NK-92 (cell line): ENCODE data around the gene TXNDC8.
"Not testable (repeated sequence)": the region's sequence is repeated elsewhere in the genome, so short reads cannot be mapped to it uniquely, and the experiment has no call there.

Source experiments
- DNase-seq: peaks from one replicate; lab custom pipeline; 2025; ENCODE audit not compliant: unreplicated experiment; lab: John Stamatoyannopoulos, UW

Gene TXNDC8

DNA sequence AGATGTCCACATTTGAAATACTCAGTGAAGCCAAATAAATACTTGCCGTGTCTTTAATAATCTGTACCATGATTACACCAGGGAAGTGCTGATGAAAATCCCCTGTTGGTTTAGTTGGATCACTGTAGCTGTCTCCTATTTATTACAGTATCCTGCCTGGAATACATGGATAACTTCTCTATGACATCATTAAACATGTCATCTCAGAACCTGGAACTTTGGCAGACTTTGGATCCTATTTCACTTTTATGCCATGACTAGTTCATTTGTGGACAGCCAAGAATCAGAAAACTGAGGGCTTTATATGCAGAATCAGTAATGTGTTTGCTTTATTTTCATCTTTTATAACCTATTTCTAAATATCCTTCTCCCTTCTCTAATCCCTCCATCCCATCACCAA lies at the start of gene TXNDC8:
Gene TXNDC8 (minus strand): TSS at position 137 of the 400 bp plus-strand sequence.
- no peak for DNase-seq

DNA sequence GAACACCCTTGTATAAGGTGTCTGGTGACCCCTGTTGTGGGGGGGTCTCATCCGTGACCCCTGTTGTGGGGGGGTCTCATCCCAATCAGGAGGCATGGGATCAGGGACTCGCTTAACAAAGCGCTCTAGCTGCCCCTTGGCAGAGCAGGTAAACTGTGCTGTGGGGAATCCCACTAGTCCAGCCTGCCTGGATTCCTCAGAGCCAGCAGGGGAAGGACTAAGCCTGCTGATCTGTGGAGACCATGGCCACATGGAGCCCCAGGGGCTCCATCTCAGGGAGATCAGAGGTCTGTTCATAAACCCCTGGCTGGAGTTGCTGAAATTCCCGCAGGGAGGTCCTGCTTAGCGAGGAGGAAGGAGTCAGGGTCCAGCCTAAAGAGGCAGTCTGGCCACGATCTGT lies 45.8 kb upstream of the TXNDC8 start:
- DNase-seq, result no peak

DNA sequence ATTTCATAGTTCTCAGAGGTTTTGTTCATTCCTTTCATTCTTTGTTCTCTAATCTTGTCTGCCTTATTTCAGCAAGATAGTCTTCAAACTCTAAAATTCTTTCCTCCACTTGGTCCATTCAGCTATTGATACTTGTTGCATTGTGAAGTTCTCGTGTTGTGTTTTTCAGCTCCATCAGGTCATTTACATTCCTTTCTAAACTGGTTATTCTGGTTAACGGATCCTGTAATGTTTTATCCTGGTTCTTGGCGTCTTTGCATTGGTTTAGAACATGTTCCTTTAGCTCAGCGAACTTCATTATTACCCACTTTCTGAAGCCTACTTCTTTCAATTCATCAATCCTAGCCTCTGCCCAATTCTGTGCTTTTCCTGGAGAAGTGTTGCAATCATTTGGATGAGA lies 45.1 kb upstream of the TXNDC8 start:
- DNase-seq, result no peak

DNA sequence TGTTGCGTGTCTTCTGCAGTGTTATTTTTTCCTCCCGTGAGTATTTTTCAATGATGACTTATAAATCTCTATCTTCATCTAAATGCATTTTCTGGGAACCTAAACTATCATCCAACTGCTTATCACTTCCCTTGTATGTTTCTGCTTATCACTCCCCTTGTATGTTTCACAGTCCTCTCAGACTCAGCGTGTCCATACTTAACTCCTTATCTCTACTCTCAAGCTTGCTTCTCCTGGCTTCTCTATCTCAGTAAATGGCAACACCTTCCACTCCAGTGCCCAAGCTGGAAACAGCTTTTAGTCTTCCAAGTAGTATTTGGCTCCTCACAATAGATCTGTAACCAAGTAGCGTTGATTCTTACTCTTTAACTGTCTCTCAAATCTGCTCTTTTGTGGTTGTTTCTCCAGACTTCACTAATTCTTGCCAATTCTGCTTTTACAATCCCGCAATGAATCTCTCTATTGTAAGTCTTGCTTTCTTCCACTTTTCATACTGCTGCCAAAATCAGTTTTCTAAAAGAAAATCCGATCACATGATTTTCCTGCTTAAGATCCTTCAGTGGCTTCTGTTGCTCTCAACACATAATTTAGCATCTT lies 33.8 kb upstream of the TXNDC8 start:
- no peak for DNase-seq

DNA sequence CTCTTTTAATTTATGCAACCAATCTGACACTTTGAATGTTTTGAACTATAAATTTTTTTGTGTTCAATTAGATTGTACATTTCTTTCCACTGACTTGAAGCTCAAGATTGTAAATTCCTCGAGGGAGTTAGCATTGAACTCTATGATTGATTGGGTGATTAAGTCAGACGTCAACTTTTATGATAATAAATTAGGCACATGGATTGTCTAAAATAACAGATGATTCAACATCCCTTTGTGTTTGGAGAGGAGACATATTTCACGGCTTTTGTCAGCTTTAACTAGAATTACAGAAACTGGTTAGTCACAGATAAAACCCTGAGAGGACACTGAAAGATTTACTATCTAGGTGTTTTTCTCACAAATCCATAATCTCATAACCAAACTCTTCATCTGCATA lies 32.7 kb upstream of the TXNDC8 start:
- DNase-seq, result no peak

DNA sequence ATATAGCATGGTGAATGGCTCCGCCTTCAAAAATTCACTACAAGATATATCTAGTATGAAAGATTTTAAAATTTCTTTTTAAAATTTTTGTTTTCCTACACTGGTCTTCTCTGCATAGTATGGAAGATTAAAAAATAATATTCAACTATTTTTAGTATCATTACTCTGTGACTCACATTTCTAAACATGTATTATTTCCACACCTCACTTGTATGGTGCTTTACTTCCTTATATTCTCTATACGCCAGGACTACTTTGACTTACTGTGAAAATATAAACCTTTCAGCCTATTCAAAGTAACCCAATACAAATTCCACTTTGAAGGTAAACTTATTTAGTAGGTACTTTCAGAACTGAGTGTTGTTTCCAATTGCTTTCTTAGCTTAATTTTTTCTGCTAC lies 26.8 kb upstream of the TXNDC8 start:
- no peak for DNase-seq

DNA sequence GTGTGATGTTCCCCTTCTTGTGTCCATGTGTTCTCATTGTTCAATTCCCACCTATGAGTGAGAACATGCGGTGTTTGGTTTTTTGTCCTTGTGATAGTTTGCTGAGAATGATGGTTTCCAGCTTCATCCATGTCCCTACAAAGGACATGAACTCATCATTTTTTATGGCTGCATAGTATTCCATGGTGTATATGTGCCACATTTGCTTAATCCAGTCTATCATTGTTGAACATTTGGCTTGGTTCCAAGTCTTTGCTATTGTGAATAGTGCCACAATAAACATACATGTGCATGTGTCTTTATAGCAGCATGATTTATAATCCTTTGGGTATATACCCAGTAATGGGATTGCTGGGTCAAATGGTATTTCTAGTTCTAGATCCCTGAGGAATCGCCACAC lies 21.3 kb upstream of the TXNDC8 start:
- not testable (repeated sequence) for DNase-seq

DNA sequence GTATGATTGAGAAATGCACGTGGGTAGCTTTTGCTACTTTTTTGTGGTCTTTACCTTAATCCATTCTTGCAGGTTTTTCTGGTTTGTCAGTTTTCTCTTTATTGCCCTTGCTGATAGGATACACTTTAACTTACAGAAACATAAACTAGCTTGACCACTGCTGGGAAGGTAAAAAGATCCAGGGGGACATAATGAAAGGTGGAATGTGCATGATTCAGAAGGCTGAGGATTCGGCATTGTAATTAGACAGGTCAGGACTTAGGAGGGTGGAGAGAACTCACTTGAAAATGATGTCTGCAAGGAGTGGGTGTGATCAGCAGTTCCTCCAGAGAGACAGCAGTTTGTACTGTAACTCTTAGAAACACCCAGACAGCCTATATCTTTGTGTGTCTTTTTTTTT lies 19.8 kb upstream of the TXNDC8 start:
- DNase-seq, result no peak

DNA sequence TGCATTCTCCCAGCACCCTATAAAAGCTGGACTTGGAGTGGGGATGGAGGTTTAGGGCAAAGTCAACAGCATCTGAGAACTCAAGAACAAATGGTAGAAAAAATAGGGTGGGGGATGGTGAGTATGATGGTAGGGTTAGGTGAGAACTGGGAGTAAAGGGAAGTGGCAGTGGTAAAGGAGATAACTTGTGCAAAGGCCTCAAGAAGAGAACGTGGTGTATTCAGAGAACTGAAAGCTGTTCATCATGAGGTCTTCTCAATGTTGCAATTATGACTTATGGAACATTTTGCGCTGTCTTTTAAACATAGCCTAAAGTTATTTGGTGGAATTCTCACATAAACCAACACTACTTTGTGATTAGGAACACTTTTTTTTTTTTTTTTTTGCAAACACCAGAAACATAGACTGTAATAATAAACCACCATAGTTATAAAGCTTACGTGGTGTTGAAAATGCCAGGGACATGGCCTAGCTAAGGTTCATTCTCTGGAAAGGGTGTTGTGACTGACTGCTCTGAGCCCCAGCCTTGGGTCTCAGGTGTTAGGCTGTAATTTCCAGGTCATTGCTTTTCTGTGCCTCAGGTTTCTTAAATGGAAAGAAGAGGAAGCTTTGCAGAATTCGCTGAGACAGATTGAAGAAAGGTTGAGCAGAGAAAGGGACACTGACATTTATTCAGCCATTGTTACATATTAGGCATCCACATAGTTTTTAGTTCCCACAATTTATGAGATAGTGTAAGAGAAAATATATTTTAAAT lies 19.2 kb upstream of the TXNDC8 start:
- DNase-seq, result no peak

DNA sequence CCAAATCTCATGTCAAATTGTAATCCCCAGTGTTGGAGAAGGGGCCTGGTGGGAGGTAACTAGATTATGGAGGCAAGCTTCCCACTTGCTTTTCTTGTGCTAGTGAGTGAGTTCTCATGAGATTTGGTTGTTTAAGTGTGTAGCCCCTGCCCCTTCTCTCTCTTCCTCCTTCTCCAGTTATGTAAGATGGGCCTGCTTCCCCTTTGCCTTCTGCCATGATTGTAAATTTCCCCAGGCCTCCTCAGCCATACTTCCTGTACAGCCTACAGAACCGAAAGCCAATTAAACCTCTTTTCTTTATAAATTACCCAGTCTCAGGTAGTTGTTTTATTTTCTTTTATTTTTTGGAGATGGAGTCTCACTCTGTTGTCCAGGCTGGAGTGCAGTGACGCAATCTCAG lies 18.2 kb upstream of the TXNDC8 start:
- no peak for DNase-seq

DNA sequence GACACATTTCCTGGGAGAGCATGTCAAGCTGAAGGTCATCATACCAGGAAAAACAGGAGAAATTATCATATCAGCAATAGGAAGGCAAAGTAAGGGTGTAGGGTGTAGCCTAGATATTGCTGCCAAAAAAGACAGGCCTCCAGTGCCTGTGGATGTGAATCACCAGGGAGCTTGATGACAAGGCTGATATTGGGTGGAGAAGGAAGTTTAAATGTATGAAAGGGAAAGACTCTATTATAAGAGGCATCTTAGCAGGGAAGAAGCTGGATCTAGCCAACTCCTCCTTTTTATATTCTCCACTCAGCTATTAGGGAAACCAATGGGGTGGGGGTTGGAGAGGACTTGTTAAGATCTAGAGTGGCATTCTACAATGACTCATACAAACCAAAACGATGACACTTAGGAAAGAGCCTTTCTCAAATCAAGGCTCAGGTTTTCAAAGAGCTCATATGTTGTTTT lies 13.4 kb upstream of the TXNDC8 start:
- no peak for DNase-seq

DNA sequence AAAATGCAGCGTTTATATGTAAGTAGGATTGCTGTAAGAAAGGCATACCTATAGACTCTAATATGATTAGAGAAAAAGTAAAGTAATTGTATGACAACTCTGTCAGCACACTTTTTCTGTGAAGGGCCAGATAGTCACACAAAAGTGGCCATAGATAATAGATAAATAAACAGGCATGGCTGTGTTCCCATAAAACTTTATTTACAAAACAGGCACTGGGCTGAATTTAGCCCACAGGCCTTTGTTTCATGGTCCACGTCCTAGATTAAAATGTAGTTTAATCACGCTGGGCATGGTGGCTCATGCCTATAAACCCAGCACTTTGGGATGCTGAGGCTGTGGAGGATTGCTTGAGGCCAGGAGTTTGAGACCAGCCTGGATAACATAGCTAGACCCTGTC lies 8.7 kb upstream of the TXNDC8 start:
- no peak for DNase-seq

DNA sequence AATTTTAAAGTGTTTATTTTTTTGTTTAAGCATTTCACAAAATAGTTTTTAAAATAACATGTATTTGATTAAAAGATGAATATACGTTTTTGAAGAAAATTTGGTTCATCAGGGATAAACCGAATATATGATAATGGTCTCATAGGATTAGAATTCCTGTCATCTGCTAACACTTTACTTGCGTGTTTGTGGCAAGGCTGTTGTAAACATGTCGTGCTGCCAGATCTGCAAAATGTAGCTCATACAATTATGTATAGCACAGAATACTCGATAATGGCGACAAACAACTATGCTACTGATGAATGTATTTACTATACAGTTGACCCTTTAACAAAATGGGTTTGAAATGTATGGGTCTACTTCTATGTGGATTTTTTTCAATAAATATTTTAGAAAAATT lies 7.2 kb upstream of the TXNDC8 start:
- no peak for DNase-seq

DNA sequence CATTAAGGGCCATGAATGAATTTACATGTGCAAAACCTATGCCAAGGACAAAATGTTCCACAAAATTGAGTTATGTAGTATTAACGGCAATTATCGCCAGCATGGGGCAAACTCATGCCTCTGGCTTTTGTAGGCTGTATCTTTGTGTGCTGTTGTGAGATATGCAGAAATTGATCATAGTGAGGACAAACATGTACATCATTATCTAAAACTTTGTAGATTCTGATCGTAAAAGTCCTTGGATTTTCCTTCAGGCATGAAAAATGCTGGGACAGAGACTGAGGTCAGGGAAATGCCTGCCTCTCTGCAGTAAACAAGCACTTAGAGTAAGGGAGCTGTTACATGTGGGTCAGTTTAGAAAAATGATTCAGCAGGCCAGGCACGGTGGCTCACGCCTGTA lies 5.9 kb upstream of the TXNDC8 start:
- DNase-seq, result no peak

DNA sequence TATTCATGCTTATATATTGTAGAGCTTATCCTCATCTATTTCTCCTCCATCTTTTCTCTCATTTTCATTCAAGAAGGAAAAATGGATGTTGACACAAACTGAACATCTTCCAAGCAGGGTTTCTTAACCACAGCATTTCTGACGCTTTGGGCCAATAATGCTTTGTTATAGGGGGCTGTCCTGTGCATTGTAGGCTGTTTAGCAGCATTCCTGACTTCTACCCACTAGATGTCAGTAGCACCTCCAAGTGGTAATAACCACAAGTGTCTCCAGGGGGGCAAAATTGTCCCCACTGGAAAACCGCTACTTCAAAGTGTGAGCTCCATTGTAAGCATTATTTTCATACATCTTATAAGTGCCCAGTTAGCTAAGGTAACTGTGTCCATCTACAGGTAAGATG lies 2.6 kb upstream of the TXNDC8 start:
- DNase-seq, result no peak

DNA sequence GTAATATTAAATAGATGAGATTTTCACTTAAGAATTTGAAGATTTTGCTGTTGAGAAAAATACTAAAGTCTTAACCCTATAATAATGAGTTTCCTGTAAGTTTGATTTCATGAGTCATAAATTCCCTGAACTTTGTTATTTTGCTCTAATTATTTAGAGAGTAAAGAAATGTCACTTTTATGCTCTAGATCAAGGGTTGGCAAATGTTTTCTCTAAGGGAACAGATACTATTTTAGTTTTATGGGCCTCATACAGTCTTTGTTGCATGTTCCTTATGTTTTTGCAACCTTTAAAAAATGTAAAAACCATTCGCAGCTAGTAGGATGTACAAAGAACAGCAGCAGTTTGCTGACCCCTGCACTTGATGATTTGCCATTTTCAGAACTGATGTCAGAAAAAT lies 480 bp upstream of the TXNDC8 start:
- DNase-seq, result no peak

DNA sequence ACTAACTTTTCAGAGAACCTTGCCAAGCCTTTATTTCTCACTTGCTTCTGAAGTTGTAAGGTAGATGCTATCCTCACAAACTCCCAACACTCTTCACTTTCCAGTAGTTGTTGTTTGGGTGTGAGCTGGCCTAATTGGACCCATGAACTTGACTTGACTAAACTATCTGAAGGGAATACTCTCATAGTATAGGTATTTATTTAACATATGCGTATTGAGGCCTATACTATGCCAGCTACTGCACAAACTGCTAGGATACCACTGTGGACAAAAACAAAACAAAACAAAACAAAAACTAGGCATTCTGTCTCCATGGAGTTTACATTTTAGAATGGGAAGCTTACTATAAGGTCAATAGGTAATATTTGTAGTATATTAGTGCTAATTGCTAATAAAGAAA lies 1.3 kb downstream of the TXNDC8 start:
- DNase-seq, result no peak

DNA sequence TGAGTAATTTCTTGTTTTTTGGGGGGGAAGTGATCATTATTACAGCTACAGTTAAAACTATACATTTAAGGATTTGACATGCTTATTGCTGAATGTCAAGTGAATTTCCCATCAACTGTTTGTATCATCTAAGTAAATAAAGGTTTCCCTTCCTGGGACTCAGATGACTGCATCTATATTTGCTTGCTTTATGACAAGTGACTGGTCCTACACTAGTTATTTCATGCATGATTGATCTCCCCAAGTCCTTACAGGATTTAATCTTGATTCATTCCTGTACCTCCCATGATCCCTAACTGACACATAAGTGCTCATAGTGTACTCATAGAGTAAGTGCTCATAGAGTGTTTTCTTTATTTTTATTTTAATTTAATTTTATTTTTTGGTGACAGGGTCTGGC lies 2.8 kb downstream of the TXNDC8 start:
- no peak for DNase-seq

DNA sequence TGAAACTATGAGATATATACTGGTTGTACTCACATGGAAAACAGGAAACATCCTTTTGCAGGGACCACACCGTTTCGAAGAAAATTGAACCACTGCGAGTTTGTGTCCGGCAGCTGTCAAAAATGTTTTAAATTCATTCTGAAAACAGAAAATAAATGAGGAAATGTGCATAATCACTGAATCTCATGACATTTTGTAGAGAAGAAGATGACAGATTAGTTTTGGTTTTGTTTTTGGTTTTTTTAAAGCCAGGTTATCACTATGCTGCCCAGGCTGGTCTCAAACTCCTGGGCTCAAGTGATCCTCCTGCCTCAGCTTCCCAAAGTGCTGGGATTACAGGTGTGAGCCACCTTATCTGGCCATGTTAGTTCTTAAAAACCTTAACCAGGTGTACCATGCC lies 3.5 kb downstream of the TXNDC8 start:
- DNase-seq, result no peak

DNA sequence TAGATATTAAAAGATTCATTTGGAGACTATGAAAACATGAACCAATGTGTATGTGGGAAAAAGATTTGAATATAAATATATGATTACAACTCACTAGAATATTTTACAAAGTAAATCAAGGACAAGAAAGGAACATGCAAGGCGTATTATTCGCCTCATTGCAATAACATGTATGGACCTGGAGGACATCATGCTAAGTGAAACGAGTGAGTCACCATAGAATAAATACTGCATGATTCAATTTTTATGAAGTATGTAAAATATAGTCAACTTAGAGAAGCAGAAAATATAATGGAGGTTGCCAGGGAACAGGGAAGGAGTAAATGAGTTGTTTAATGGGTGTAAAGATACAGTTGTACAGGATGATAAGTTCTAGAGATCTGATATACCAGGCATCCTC lies 4.9 kb downstream of the TXNDC8 start:
- DNase-seq, result no peak

DNA sequence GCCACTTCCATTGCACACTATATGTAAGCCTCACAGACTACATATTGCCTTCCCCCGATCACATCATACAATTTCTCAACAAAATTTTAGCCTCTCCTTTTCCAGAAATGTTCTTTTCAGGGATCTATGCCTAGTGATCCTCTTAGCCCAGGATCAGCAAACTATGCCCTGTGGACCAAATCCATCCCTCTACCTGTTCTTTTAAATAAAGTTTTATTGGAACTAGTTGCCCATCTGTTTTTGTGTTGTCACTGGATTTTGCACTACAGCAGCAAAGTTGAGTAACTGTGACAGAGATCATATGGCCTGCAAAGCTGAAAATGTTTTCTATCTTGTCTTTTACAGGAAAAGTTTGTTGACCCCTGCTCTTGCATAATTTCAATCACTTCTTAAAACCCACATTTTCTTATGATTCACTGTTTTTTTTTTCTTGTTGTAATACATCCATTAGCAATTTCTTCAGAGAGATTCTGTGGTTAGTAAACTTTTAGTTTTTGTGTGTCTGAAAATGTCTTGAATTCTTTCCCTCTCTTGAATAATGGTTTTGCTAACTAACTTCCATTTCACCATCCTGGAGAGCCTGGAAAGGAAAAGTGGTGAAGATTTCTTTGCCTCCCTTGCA lies 7.1 kb downstream of the TXNDC8 start:
- no peak for DNase-seq

DNA sequence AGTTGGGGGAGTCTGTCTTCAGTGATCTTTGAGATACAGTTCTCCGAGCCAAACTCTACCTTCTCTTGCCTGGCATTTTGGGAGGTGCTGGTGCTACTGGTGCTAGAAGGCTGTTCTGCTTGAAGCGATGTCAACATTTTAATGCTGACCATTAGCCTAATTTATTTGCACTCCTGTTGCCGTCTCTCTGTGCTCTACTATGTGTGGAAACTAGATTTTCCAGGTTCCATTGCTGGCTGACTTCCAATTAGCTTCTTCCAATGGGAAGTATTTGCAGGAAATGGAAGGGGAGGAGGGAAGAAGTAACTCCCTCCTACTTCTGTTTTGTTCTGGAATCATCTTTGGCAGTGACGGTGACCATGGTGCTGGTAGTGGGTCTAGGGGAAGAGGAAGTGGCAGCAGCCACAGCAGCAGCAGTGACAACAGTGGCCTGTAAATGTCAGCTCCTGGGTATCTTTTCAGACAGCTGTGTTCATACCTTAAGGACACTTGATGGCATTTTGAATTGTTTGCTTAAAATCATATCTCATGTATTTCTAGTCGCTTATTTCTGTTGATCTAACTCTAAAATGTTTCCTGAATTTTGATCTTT lies 7.9 kb downstream of the TXNDC8 start:
- no peak for DNase-seq
